Suprapubic skin (tissue), 4 donors: ENCODE data around the gene FRMD4B. TPM values are rescaled to one million over a fixed set of nuclear protein-coding genes. Genes with fewer than 3 reads are reported as not detected.
A peak's percentile ranks its signal among the peaks of the same experiment; 100 is the strongest.

Experiments used
- DNase-seq, 2 donors: peaks; one replicate each; pipeline ENCODE4 v3.0.0-alpha.2; 2019; ENCODE audit warnings: low spot score in 2 of 2
- H3K27ac ChIP-seq: fragments of 200-600 bp; sonication (generic); one replicate; pipeline ENCODE4 v1.5.1; 2019
- H3K27me3 ChIP-seq: fragments of 200-600 bp; sonication (generic); one replicate; pipeline ENCODE4 v1.5.1; 2019
- H3K36me3 ChIP-seq: fragments of 200-600 bp; sonication (generic); one replicate; pipeline ENCODE4 v1.5.1; 2019
- H3K4me1 ChIP-seq: fragments of 200-600 bp; sonication (generic); one replicate; pipeline ENCODE4 v1.5.1; 2019
- H3K4me3 ChIP-seq: fragments of 200-600 bp; sonication (generic); one replicate; pipeline ENCODE4 v1.5.1; 2019; ENCODE audit warnings: mild to moderate bottlenecking
- H3K9me3 ChIP-seq: fragments of 200-600 bp; sonication (generic); one replicate; pipeline ENCODE4 v1.5.1; 2019
- EP300 ChIP-seq: sonication (generic); formaldehyde crosslinking; IDR thresholded peaks from one replicate; pipeline ENCODE4 v1.6.1; 2017; ENCODE audit warnings: antibody characterized with exemption
- POLR2A ChIP-seq, 2 donors: fragments of 450-650 bp; IDR thresholded peaks; one replicate each; pipeline ENCODE4 v1.6.1; 2017; ENCODE audit warnings: antibody characterized with exemption in 2 of 2, mild to moderate bottlenecking in 2 of 2, moderate library complexity in 2 of 2
- POLR2AphosphoS5 ChIP-seq, 3 donors: sonication (generic); formaldehyde crosslinking; IDR thresholded peaks; one replicate each; pipeline ENCODE4 v1.6.1; 2017; ENCODE audit warnings: antibody characterized with exemption in 3 of 3
- WGBS: methylation state at CpG from one replicate; pipeline ENCODE4 v1.1.5; 2018; 5-methylcytosine and 5-hydroxymethylcytosine counted together
- total RNA-seq, 4 donors: library from RNA; depleted of rRNA; stranded (reverse); fragments of >200 nt; gene quantifications; one replicate each; pipeline ENCODE4 v1.1.0, GENCODE V29; 2016
- TF ChIP-seq, protein P1 (sequence below), 2 donors: fragments of 200-600 bp in 1 of 2; fragments of 450-650 bp in 1 of 2; sonication (generic) in 1 of 2; IDR thresholded peaks; one replicate each; pipeline ENCODE4 v1.5.1; 2016 to 2019; ENCODE audit warnings: antibody characterized with exemption in 2 of 2, mild to moderate bottlenecking in 1 of 2, moderate library complexity in 1 of 2

The FRMD4B gene
- total RNA-seq, 4 donors from 2014 or later: 53.8 to 75.3 (median 67.8) TPM

DNA sequence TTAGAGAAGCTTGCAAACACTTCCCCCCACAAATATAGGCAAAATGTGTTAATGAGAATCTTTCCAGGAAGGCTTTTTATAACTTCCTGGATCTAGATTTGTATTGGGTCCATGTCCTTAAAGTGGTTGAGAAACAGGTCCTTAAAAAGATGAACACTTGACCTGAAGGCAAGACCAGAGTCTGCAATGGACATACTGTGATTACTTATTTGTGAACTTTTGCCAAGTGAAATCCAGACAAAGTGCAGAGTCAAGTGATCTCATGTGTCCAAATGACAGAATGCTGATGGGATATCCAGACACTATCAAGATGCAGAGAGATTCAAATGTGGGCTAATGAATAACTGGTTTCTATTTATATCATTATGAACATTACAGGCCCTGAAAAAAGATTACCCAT, 43.8 kb downstream of the FRMD4B start:
- no peak for DNase-seq
- no peak for TF ChIP-seq POLR2AphosphoS5 (IDR thresholded peaks at IDR 0.05)
- no peak for TF ChIP-seq POLR2A (IDR thresholded peaks at IDR 0.05)
- no peak for TF ChIP-seq EP300
- TF ChIP-seq, protein P1, sequence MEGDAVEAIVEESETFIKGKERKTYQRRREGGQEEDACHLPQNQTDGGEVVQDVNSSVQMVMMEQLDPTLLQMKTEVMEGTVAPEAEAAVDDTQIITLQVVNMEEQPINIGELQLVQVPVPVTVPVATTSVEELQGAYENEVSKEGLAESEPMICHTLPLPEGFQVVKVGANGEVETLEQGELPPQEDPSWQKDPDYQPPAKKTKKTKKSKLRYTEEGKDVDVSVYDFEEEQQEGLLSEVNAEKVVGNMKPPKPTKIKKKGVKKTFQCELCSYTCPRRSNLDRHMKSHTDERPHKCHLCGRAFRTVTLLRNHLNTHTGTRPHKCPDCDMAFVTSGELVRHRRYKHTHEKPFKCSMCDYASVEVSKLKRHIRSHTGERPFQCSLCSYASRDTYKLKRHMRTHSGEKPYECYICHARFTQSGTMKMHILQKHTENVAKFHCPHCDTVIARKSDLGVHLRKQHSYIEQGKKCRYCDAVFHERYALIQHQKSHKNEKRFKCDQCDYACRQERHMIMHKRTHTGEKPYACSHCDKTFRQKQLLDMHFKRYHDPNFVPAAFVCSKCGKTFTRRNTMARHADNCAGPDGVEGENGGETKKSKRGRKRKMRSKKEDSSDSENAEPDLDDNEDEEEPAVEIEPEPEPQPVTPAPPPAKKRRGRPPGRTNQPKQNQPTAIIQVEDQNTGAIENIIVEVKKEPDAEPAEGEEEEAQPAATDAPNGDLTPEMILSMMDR (IDR thresholded peaks at IDR 0.05): no peak
- Histone ChIP-seq H3K4me1 (peaks cover 5% of the 10 kb centered on the region), H3K27ac (no peak overlapping the region), H3K36me3 (no peaks in the 10 kb centered on the region), H3K27me3 (no peaks in the 10 kb centered on the region), H3K4me3 (no peak overlapping the region), H3K9me3 (no peaks in the 10 kb centered on the region)

DNA sequence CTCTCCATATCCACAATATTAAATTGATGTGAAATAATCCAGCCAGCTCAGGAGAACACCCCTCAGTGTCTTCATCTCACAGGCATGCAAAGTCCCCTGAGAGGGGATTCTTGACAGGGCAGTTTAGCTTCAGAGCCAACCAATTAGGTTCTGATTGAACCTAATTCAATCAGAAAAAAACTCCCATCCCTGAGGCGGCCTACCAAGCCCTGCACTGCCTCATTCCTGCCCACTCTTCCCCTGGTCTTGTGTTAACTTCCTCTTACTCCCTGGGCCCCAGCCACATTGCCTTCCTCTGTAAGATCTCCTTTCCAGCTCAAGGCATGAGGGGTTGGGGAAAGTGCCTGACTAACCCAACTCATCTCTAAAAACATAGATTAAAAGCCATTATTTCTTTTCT, 46.1 kb downstream of the FRMD4B start:
- H3K27ac ChIP-seq: peak overlapping the region; percentile 12
- H3K9me3 ChIP-seq: no peaks in the 10 kb centered on the region
- no peak for DNase-seq
- WGBS: 45% methylated on average over 1 of the region's 1 CpG
- no peaks in the 10 kb centered on the region for H3K36me3 ChIP-seq
- H3K4me3 ChIP-seq: no peak overlapping the region
- TF ChIP-seq, protein P1 (IDR thresholded peaks at IDR 0.05): no peak
- no peak for TF ChIP-seq POLR2AphosphoS5 (IDR thresholded peaks at IDR 0.05)
- no peak for TF ChIP-seq POLR2A (IDR thresholded peaks at IDR 0.05)
- no peak for TF ChIP-seq EP300
- H3K27me3 ChIP-seq: no peaks in the 10 kb centered on the region
- peaks cover 5% of the 10 kb centered on the region for H3K4me1 ChIP-seq

GRCh38 chr3:69338911-69339310, 47.0 kb downstream of the FRMD4B start:
- Histone ChIP-seq H3K4me3 (no peak overlapping the region), H3K9me3 (no peaks in the 10 kb centered on the region), H3K4me1 (peaks cover 5% of the 10 kb centered on the region), H3K36me3 (no peaks in the 10 kb centered on the region), H3K27me3 (no peaks in the 10 kb centered on the region), H3K27ac (no peak overlapping the region)
- TF ChIP-seq, protein P1 (IDR thresholded peaks at IDR 0.05): no peak
- TF ChIP-seq EP300: no peak
- no peak for TF ChIP-seq POLR2A (IDR thresholded peaks at IDR 0.05)
- no peak for TF ChIP-seq POLR2AphosphoS5 (IDR thresholded peaks at IDR 0.05)
- no peak for DNase-seq
- 73% methylated on average over 4 of the region's 4 CpGs for WGBS

DNA sequence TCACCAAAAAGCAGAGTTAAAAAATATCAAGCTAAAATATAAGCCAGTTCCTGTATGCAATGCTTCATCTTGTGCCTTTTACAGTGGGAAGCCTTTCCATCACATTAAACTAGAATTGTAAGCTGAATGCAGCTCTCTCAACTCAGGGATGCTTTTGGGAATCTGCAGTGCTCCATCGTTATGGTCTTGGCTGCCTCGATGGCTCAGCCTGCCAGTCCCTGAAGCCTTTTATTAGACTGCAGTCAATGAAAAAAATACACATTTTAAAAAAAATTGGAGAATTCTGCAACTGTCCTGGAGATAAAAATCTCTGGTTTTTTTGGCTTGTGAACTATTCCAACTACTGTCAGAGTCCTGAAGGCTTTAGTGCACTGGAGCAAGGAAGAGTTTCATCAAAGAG, 53.0 kb downstream of the FRMD4B start:
- no peak for DNase-seq
- TF ChIP-seq EP300 (no peak), POLR2AphosphoS5 (IDR thresholded peaks at IDR 0.05) (no peak), POLR2A (IDR thresholded peaks at IDR 0.05) (no peak)
- TF ChIP-seq, protein P1 (IDR thresholded peaks at IDR 0.05): no peak
- no peaks in the 10 kb centered on the region for H3K27me3 ChIP-seq
- 61% methylated on average over 2 of the region's 2 CpGs for WGBS
- H3K9me3 ChIP-seq: no peaks in the 10 kb centered on the region
- H3K4me1 ChIP-seq: peaks cover 3% of the 10 kb centered on the region
- no peaks in the 10 kb centered on the region for H3K36me3 ChIP-seq
- no peak overlapping the region for H3K27ac ChIP-seq
- H3K4me3 ChIP-seq: no peak overlapping the region

- Histone ChIP-seq H3K9me3 (no peaks in the 10 kb centered on the region), H3K36me3 (no peaks in the 10 kb centered on the region), H3K4me1 (peaks cover 10% of the 10 kb centered on the region), H3K27ac (peak overlapping the region; percentile 42), H3K27me3 (no peaks in the 10 kb centered on the region), H3K4me3 (no peak overlapping the region)
- WGBS: 80% methylated on average over 10 of the region's 10 CpGs
- no peak for TF ChIP-seq POLR2AphosphoS5 (IDR thresholded peaks at IDR 0.05)
- no peak for DNase-seq
These were observed 54.9 kb downstream of the FRMD4B start for GRCh38 chr3:69330891-69331400.

- TF ChIP-seq, protein P1 (IDR thresholded peaks at IDR 0.05): no peak
- no peak for TF ChIP-seq EP300
- TF ChIP-seq POLR2AphosphoS5 (IDR thresholded peaks at IDR 0.05): no peak
- no peak for TF ChIP-seq POLR2A (IDR thresholded peaks at IDR 0.05)
- Histone ChIP-seq H3K4me3 (no peak overlapping the region), H3K36me3 (no peaks in the 10 kb centered on the region), H3K27me3 (no peaks in the 10 kb centered on the region), H3K4me1 (peaks cover 16% of the 10 kb centered on the region), H3K27ac (no peak overlapping the region), H3K9me3 (no peaks in the 10 kb centered on the region)
- DNase-seq: no peak
- WGBS: 68% methylated on average over 1 of the region's 1 CpG
These were observed 56.0 kb downstream of the FRMD4B start for GRCh38 chr3:69329892-69330291.
